Epithelial cell of proximal tubule (primary cell): ENCODE results near the gene FJX1. TPM values are rescaled to one million over a fixed set of nuclear protein-coding genes. Genes with fewer than 3 reads are reported as not detected.

ENCODE experiments used
- DNase-seq: peaks from one replicate; pipeline ENCODE4 v3.0.0-alpha.2; 2011; ENCODE audit warnings: low read depth
- H3K4me3 ChIP-seq: 2 replicates; pipeline ENCODE4 v1.5.1; 2011; ENCODE audit warnings: low read depth, mild to moderate bottlenecking, low read length
- total RNA-seq: library from RNA; depleted of rRNA; stranded (reverse); fragments of >200 nt; gene quantifications from 2 replicates; pipeline ENCODE4 v1.2.3, GENCODE V29; 2015
- TF ChIP-seq, protein P1 (sequence below): conservative IDR thresholded peaks from 2 replicates; pipeline ENCODE4 v1.5.1; 2012; ENCODE audit warnings: low read depth, mild to moderate bottlenecking, low read length

The FJX1 gene
- total RNA-seq, 1 donor from 2014 or later: 52.1 TPM

DNA sequence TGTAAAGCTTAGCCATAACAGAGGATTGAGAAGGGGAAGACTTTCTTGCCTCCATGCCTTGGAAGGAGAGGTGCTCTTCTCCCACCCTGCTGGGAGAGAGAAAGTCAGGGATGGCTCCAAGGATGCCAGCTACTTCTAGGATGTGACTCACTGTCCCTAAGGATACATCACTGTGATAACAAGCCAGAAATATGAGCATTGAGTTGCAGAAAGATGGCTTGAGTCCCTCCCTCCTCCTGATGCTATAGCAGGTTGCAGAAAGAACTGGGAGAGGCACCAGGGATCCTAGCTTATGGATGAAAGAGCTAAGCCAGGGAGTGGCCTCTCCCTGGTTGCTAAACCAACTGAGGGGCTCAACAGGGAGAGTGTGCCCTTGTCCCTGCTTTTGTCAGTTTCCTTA lies 27.8 kb upstream of the FJX1 start:
- DNase-seq: no peak
- TF ChIP-seq, protein P1, sequence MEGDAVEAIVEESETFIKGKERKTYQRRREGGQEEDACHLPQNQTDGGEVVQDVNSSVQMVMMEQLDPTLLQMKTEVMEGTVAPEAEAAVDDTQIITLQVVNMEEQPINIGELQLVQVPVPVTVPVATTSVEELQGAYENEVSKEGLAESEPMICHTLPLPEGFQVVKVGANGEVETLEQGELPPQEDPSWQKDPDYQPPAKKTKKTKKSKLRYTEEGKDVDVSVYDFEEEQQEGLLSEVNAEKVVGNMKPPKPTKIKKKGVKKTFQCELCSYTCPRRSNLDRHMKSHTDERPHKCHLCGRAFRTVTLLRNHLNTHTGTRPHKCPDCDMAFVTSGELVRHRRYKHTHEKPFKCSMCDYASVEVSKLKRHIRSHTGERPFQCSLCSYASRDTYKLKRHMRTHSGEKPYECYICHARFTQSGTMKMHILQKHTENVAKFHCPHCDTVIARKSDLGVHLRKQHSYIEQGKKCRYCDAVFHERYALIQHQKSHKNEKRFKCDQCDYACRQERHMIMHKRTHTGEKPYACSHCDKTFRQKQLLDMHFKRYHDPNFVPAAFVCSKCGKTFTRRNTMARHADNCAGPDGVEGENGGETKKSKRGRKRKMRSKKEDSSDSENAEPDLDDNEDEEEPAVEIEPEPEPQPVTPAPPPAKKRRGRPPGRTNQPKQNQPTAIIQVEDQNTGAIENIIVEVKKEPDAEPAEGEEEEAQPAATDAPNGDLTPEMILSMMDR: no peak
- H3K4me3 ChIP-seq: no peak overlapping the region

DNA sequence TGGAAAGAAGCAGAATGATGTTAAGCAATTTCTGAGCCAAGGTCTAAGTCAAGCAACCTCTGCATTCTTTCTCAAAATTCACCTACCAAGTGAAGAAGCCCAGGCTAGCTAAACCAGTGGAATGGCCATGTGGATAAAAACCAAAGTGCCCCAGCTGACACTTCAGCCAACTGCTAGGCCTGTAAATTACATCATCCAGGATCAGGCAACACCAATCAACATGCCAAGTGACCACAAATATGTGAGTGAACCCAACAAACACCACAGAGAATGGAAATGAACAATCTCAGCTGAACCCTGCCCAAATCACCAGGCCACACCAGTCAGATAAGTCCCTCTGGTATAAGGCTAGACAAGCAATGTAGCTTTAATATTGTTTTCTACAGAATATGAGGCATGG lies 25.1 kb upstream of the FJX1 start:
- TF ChIP-seq, protein P1: no peak
- H3K4me3 ChIP-seq: no peak overlapping the region
- peak; percentile 80 for DNase-seq

DNA sequence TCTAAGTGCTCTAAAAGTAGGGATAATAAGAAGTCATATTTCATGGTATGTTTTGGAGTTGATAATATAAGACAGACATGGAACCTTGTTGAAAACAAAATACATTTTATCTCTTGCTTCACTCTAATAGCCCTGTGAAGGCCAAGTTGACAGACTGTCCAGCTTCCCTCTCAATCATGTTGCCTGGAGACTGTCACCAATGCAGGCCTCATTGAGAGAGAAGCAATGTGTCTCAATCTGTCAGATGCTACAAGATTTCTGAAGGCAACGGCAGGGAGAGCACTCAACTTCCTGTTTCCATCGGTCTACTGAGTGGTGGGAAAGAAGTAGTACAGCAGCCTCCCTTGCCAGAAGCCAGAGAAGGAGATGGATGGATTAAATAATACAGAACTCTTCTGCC lies 23.6 kb upstream of the FJX1 start:
- no peak overlapping the region for H3K4me3 ChIP-seq
- DNase-seq: no peak
- TF ChIP-seq, protein P1: no peak

DNA sequence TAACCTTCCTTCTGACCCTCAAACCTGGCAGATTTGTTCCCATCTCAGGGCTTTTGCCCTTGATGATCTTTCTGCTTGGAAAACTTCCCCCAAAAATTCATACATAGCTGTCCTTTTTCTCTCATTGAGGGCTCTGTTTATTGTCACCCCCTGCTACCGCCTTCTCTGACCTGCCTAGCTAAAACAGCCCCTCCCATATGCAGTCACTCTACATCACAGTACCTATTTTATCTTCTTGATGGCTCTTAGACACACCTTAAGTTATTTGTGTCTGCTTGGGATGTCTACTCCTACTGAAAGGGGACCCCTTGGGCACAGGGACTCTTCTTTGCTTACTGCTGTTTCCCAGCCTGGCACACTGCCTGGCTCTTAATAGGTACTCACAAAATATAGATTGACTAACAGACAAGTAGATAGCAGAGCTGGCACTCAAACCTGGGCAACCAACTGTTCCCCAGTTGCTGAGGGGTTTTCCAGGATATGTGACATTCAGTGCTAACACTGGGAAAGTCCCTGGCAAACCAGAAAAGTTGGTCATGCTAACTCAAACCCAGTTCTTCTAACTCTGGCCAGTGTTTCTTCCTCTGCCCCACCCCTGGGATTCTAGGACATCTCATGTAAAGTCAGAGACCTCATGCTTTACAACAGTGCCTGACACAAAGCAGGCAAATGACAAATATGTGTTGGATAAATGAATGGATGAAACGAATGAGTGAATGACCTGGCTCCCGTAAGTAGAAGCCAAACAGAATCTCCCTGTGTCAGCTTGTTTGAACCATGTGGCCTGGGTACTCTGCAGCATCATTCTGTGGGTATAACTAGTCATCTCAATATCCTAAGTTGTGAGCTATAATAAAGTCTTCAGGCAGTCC lies 19.8 kb upstream of the FJX1 start:
- DNase-seq: no peak
- H3K4me3 ChIP-seq: no peak overlapping the region
- TF ChIP-seq, protein P1: no peak

DNA sequence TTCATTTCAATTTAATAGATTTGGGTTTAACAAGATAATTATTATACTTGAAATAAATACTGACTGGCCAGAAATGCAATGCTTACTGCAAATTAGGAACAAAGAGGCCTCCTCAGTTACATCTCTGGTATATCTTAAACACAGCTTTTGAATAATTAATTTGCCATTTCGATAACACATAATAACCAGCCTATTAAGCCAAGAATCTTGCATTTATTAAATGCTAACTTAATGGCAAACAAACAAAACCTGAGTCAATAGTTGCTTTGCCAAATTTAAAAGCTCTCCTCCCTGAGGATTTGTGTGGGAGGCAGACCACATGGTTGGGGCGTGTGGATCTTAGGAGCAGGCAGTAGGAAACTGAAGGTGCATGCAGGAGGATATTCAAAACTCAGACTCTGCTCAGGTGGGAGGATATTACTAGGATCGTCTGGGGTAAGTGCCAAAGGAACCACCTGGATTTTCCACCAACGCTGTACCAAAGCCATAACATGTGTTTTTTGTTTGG lies 17.9 kb upstream of the FJX1 start:
- DNase-seq: no peak
- no peak overlapping the region for H3K4me3 ChIP-seq
- TF ChIP-seq, protein P1: no peak

DNA sequence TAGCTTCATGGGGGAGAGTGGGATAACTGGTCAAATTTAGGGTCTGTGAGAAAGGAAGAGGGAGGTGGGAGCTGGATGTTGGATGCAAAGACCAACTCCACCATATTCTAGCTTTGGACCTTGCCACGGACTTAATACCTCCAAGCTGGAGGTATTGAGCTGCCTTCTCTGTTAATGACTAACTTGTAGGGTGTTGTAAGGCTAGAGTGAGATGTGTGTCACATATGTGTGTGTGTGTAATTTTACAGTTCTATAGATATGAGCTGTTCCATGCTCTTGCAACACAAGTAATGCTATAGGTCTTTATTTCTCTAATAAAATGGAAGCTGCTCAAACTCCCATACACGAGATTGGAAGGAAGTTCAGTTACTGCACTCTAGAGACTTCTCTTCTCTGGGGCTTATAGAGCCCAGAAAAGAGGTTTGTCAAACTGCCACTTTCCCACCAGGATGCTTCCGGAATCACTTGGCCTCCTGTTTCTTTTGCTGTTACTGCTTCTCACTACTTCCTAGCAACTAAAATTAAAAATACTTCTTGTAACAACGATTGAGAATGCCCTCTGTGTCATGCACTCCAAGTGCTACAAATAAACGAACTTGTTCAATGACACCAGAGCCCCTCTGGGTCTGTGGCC lies 16.0 kb upstream of the FJX1 start:
- no peak overlapping the region for H3K4me3 ChIP-seq
- DNase-seq: no peak
- TF ChIP-seq, protein P1: no peak

DNA sequence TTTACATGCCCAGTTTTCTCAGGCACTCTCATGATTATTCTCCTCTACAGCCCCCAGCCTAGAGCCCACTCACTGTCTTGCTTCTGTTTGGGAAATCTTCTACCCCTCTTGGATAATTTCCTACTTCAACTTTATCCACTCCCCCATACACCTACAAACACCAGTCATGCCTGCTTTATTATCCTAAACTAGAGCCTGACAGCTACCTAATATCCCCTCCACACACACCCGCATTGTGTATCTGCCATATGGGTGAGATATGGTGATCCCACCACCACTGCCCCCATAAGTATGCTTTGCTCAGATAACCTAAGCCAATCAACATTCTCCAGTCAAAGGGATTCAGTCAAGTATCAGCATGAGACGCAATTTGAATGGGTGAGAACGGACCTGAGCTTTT lies 15.3 kb upstream of the FJX1 start:
- TF ChIP-seq, protein P1: no peak
- H3K4me3 ChIP-seq: no peak overlapping the region
- DNase-seq: no peak
